ENCODE data around the gene MANEAL. TPM values are rescaled to one million over a fixed set of nuclear protein-coding genes. Genes with fewer than 3 reads are reported as not detected.

MANEAL gene
- total and polyA plus RNA-seq, 2 experiments from 2014 or later, result 0.23 to 0.65 TPM

GRCh38 chr1:37752583-37753471 lies 40.8 kb upstream of the MANEAL start:
- no peaks in the 10 kb centered on the region for H3K4me1 ChIP-seq (ENCODE audit: insufficient read depth)
- DNase-seq, result peak; percentile 50
- H3K36me3 ChIP-seq (ENCODE audit: low read depth), result no peaks in the 10 kb centered on the region
- no peaks in the 10 kb centered on the region for H3K9me2 ChIP-seq (ENCODE audit: insufficient read depth)
- no peak overlapping the region for H3K4me2 ChIP-seq (ENCODE audit: unreplicated experiment)
- no peak overlapping the region for H3K27ac ChIP-seq
- no peak for TF ChIP-seq EZH2 (IDR thresholded peaks at IDR 0.05; ENCODE audit: insufficient read depth, poor library complexity, severe bottlenecking)
- TF ChIP-seq EZH2phosphoT487 (IDR thresholded peaks at IDR 0.05; ENCODE audit: insufficient read depth, low read depth), result no peak
- peaks cover 52% of the 10 kb centered on the region for H3K27me3 ChIP-seq (replicated peaks; ENCODE audit: insufficient read depth)
- in situ Hi-C loops (cut with MboI), result no loop called here
- H3F3A ChIP-seq (ENCODE audit: insufficient read depth), result no peaks in the 10 kb centered on the region
- no peak overlapping the region for H2AFZ ChIP-seq
- H3K4me3 ChIP-seq, result no peak overlapping the region
- H3K79me2 ChIP-seq (ENCODE audit: insufficient read depth), result no peaks in the 10 kb centered on the region
- 7 to 8% methylated on average over 65 to 79 of the region's 105 CpGs for WGBS, 2 experiments (ENCODE audit: low coverage in 1 of 2, low lambda C conversion rate in 2 of 2, missing lambda C conversion rate in 2 of 2)
- no peak overlapping the region for H3K9ac ChIP-seq
- H4K20me1 ChIP-seq (ENCODE audit: insufficient read depth), result no peaks in the 10 kb centered on the region
- no peaks in the 10 kb centered on the region for H3K9me3 ChIP-seq (ENCODE audit: low read depth)

GRCh38 chr1:37753473-37754321 lies 40.0 kb upstream of the MANEAL start:
- Histone ChIP-seq H4K20me1 (ENCODE audit: insufficient read depth) (no peaks in the 10 kb centered on the region), H3K9ac (no peak overlapping the region), H3K9me2 (ENCODE audit: insufficient read depth) (no peaks in the 10 kb centered on the region), H3K79me2 (ENCODE audit: insufficient read depth) (no peaks in the 10 kb centered on the region), H3K4me3 (no peak overlapping the region), H3K27ac (no peak overlapping the region), H3K36me3 (ENCODE audit: low read depth) (no peaks in the 10 kb centered on the region), H3K4me1 (ENCODE audit: insufficient read depth) (no peaks in the 10 kb centered on the region), H3K4me2 (ENCODE audit: unreplicated experiment) (no peak overlapping the region), H3K27me3 (replicated peaks; ENCODE audit: insufficient read depth) (peaks cover 61% of the 10 kb centered on the region), H2AFZ (no peak overlapping the region), H3K9me3 (ENCODE audit: low read depth) (no peaks in the 10 kb centered on the region), H3F3A (ENCODE audit: insufficient read depth) (no peaks in the 10 kb centered on the region)
- 4 to 5% methylated on average over 21 to 50 of the region's 52 CpGs for WGBS, 2 experiments (ENCODE audit: low coverage in 1 of 2, low lambda C conversion rate in 2 of 2, missing lambda C conversion rate in 2 of 2)
- in situ Hi-C loops (cut with MboI), result no loop called here
- no peak for DNase-seq
- TF ChIP-seq EZH2 (IDR thresholded peaks at IDR 0.05; ENCODE audit: insufficient read depth, poor library complexity, severe bottlenecking), result peak; percentile 8
- no peak for TF ChIP-seq EZH2phosphoT487 (IDR thresholded peaks at IDR 0.05; ENCODE audit: insufficient read depth, low read depth)

- Histone ChIP-seq H3K4me3 (no peak overlapping the region), H3K4me2 (ENCODE audit: unreplicated experiment) (no peak overlapping the region), H3K27me3 (replicated peaks; ENCODE audit: insufficient read depth) (peaks cover 59% of the 10 kb centered on the region), H3K36me3 (ENCODE audit: low read depth) (no peaks in the 10 kb centered on the region), H3K79me2 (ENCODE audit: insufficient read depth) (no peaks in the 10 kb centered on the region), H3K9me2 (ENCODE audit: insufficient read depth) (no peaks in the 10 kb centered on the region), H3K4me1 (ENCODE audit: insufficient read depth) (no peaks in the 10 kb centered on the region), H3K9me3 (ENCODE audit: low read depth) (no peaks in the 10 kb centered on the region), H3F3A (ENCODE audit: insufficient read depth) (no peaks in the 10 kb centered on the region), H3K27ac (no peak overlapping the region), H2AFZ (no peak overlapping the region), H3K9ac (no peak overlapping the region), H4K20me1 (ENCODE audit: insufficient read depth) (no peaks in the 10 kb centered on the region)
- TF ChIP-seq EZH2 (IDR thresholded peaks at IDR 0.05; ENCODE audit: insufficient read depth, poor library complexity, severe bottlenecking), result no peak
- TF ChIP-seq EZH2phosphoT487 (IDR thresholded peaks at IDR 0.05; ENCODE audit: insufficient read depth, low read depth), result no peak
- in situ Hi-C loops (cut with MboI), result no loop called here
- no peak for DNase-seq
- WGBS, 2 experiments (ENCODE audit: low coverage in 1 of 2, low lambda C conversion rate in 2 of 2, missing lambda C conversion rate in 2 of 2), result 0% methylated on average over 1 of the region's 1 CpG
These were observed 38.4 kb upstream of the MANEAL start for GRCh38 chr1:37755290-37755689.

GRCh38 chr1:37755951-37756560 lies 37.6 kb upstream of the MANEAL start:
- TF ChIP-seq EZH2phosphoT487 (IDR thresholded peaks at IDR 0.05; ENCODE audit: insufficient read depth, low read depth) (no peak), EZH2 (IDR thresholded peaks at IDR 0.05; ENCODE audit: insufficient read depth, poor library complexity, severe bottlenecking) (no peak)
- Histone ChIP-seq H3K4me2 (ENCODE audit: unreplicated experiment) (no peak overlapping the region), H3K9me3 (ENCODE audit: low read depth) (no peaks in the 10 kb centered on the region), H4K20me1 (ENCODE audit: insufficient read depth) (no peaks in the 10 kb centered on the region), H2AFZ (no peak overlapping the region), H3K79me2 (ENCODE audit: insufficient read depth) (no peaks in the 10 kb centered on the region), H3F3A (ENCODE audit: insufficient read depth) (no peaks in the 10 kb centered on the region), H3K4me3 (no peak overlapping the region), H3K9me2 (ENCODE audit: insufficient read depth) (no peaks in the 10 kb centered on the region), H3K36me3 (ENCODE audit: low read depth) (no peaks in the 10 kb centered on the region), H3K27ac (no peak overlapping the region), H3K4me1 (ENCODE audit: insufficient read depth) (no peaks in the 10 kb centered on the region), H3K27me3 (replicated peaks; ENCODE audit: insufficient read depth) (peaks cover 58% of the 10 kb centered on the region), H3K9ac (no peak overlapping the region)
- DNase-seq, result no peak
- in situ Hi-C loops (cut with MboI), result no loop called here
- 30 to 44% methylated on average over 3 to 4 of the region's 4 CpGs for WGBS, 2 experiments (ENCODE audit: low coverage in 1 of 2, low lambda C conversion rate in 2 of 2, missing lambda C conversion rate in 2 of 2)

Data from GM23248 (cell line).